Right ventricle myocardium superior (tissue), 1 donor: ENCODE results near the gene DUSP9. TPM values are rescaled to one million over a fixed set of nuclear protein-coding genes. Genes with fewer than 3 reads are reported as not detected.

Experiments
- ATAC-seq: fragments of 200-7000 bp; cut with Tn5 transposase; one replicate; pipeline ENCODE4 v1.9.1; 2020; ENCODE audit warnings: mild to moderate bottlenecking; ENCODE audit not compliant: poor library complexity
- DNase-seq: peaks from one replicate; pipeline ENCODE4 v3.0.0-alpha.2; 2020
- intact Hi-C: fragments of 100-400 bp; cut with DNase I; formaldehyde crosslinking; loops from one replicate; pipeline ENCODE4 v1.11.2; 2022
- total RNA-seq: library from RNA; stranded (reverse); fragmentation: NEBNext Ultra II Directional; extraction: Animal tissue kit (Norgen Biotek cat#: 25700); gene quantifications from one replicate; pipeline ENCODE4 v1.2.1, GENCODE V29; 2021
- donor health status: DM: no; HTN: yes; CAD: no; lungs with severe emphysema.

The DUSP9 gene
- total RNA-seq, 1 donor from 2014 or later: not detected

DNA sequence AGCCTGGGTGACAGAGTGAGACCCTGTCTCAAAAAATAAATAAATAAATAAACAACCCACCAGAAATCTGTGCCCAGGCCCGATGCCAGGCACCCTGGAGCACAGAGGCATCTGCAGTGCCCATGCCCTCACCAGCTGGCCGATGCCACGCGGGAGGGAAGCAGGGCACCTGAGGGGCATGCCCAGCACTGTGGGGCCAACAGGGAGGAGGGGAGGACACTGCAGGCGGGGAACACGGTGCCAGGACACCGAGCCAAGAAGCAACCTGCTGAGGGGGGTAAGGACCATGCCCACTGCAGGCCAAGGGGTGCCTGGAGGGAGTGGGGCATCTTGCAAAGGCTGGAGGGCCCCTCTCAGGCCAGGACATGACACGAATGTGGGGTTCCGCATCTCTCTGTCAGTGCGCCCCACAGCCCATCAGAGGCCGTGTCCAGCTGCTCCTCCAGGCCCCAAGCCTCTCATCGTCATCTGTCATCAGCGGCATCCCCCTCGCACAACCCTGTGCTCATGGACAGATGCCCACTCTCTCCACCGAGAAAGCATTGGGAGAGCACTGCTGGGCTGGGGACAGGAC lies 13.3 kb upstream of the DUSP9 start:
- ATAC-seq: no peak
- DNase-seq: no peak
- intact Hi-C loops: no loop called here

DNA sequence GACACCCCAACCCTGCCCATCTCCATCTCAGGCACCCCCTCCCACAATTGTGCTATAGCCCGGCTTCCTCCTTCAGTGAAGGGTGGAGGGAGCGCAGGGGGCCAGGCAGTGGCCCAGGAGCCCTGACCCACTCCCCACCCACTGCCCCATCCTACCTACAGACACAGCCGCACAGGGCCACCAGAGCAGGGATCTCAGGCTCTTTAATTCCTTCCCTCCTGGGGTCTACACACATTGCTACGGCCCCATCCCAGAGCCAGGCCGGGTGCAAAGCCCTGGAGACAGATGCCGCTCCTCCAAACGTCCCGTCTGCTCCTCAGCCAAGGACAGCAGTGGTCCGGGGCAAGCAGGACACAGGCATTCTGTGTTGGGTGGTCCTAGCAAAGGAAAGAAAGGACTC lies 12.8 kb upstream of the DUSP9 start:
- intact Hi-C loops: no loop called here
- ATAC-seq (no peak), DNase-seq (no peak)

DNA sequence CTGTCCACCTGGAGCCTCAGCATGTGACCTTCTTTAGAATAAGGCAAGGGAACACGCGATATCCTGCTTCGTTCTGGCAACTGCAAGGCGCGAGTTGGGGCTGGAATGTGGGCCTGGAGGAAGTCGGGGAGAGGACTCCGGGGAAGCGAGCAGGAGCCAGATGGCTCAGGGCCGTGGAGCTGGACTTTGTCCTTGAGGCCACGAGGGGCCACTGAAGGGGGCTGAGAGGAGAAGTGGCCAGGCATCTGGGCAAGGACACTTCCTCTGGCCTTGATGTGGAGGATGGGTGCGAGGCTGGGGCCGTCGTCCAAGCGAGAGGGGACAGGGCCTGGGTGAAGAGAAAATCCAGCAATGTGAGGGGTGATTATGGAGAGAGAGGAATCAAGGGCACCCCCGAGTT lies 12.2 kb upstream of the DUSP9 start:
- DNase-seq (no peak), ATAC-seq (peak; percentile 45)
- intact Hi-C loops: no loop called here

DNA sequence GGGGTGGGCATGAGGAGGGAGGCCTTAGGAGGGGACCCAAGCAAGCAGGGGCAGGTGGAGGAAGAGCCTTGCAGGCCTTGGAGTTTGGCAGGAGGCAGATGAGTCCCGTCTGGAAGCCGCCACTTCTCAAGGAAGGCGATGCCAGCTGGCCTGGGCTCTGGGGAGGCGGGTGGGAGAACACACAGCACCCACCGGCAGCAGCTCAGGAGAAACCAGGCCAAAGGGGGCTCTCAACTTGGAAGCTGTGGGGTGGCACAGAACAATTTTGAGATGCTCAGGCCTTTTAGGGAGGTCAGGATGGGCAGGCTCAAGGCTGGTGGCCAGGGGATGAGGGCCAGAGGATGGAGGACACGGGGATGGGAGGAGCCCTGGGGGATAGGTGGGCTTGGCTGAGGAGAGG lies 11.6 kb upstream of the DUSP9 start:
- DNase-seq (no peak), ATAC-seq (no peak)
- intact Hi-C loops: no loop called here

DNA sequence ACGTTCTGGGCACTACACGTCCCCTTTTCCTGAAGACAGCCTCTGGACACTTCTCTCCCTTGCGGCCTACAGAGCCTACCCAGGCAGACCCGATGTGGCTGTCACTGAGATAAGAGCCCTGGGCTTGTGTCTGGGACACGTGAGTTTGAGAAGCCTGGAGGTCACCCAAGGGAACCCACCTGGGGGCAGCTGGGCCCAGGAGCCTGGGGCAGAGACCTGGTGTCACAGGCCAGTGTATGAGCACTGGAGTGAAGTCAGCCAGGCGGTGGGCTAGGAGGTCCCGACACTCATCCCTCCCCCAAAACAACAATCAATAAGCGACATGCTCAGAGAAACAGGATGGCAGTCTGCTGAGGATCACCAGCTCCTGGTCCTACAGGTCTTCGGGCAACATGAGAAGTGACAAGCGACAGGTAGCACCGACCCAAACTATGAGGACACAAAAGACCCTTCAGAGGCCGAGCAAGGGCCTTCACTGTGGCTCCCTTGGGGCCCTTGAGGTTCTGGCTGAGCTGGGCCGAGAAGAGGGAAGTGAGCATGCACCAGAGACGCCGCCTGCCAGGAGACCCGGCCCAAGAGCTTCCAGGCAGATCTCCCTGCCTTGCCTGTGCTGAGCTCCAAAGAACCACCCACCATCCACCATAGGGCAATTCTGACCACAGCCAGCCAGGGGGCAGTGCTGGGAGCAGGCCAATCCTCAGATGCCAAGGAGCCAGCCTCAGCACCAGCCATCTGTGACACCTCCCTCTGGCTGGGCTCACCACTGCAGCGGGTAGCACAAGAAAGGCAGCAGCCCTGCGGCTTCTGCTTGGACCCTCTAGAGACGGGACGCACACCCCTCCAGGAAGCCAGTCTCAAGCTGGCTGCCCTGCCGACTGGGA lies 11.0 kb upstream of the DUSP9 start:
- no peak for DNase-seq
- ATAC-seq: no peak

DNA sequence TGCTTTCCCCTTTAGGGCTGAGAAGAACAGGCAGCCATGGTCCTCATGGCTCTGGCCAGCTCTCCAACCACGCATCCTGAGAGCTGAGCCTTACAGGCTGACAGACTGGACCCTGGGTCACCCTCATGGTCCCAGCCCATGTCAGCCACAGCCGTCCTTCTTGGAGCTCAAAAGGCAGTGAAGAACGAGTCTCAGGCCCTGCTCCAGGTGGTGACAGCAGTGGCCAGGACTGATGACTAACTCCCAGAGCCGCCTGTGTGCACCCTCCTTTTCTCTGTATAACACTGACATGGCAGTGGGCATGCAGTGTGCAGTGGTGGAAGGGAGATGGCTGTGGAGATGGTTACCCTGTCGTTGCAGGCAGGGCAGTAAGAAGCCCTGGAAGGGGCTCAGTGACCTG lies 10.3 kb upstream of the DUSP9 start:
- intact Hi-C loops: no loop called here
- ATAC-seq (no peak), DNase-seq (no peak)

More for the DNA sequence above, 11.0 kb upstream of the DUSP9 start:
- intact Hi-C loops: no loop called here

DNA sequence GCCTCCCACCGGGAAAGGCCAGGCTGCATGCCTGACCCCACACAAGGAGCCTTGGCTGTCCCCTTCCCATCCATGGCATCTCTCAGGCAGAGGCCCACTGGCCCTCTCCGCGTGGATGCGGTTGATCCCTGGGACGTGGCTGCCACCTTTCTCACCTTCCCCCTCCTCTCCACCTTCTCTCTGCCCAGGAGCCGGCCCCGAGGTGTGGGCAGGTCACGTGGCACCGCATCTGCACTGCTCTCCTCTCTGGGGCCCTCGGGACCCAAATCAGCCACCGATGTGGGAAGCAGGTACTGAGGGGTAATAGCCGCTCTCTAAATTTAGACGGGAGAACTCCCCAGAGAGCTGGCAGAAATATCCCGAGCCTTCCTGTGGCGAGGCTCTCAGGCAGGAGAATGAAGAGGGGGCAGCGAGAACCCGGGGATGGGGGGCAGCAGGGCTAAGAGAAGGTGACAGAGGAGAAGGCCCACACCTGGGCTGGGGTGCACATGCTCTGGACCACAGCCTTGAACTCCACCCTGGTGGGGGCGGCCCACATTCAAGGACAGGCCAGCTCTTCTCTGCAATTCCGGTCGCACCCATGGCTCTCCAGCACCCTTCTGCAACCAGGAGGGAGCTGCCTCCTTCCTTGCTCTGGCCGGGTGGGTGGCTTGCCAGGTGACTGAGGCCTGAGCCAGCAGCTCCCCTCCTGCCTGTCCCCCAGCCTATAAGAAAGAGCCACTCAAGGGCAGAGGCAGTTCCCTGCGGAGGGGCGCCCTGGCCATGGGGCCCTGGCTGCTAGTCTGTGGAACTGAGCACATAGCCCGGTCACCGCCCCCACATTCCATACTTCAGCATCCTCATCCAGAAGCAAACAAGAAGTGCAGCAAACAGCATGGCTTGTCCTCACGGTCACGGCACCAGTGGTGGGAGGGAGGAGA lies 9.6 kb upstream of the DUSP9 start:
- ATAC-seq (no peak), DNase-seq (no peak)
- intact Hi-C loops: no loop called here

DNA sequence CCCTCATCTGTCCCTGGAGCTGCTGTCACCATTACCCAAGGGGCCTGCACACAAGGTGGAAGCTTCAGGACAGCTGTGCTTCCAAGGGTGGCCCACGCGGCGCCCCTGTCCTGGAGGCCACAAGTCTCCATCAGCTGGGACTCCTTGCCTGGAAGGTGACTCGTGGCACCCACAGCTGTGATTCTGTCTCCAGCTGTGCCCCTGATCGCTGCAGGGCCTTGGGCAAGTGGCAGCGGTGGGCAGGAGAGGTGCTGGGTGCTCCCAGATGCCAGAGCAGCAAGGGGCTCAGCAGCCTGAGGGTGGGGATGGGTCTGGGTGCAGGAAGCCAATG lies 9.0 kb upstream of the DUSP9 start:
- intact Hi-C loops: no loop called here
- DNase-seq (no peak), ATAC-seq (no peak)

DNA sequence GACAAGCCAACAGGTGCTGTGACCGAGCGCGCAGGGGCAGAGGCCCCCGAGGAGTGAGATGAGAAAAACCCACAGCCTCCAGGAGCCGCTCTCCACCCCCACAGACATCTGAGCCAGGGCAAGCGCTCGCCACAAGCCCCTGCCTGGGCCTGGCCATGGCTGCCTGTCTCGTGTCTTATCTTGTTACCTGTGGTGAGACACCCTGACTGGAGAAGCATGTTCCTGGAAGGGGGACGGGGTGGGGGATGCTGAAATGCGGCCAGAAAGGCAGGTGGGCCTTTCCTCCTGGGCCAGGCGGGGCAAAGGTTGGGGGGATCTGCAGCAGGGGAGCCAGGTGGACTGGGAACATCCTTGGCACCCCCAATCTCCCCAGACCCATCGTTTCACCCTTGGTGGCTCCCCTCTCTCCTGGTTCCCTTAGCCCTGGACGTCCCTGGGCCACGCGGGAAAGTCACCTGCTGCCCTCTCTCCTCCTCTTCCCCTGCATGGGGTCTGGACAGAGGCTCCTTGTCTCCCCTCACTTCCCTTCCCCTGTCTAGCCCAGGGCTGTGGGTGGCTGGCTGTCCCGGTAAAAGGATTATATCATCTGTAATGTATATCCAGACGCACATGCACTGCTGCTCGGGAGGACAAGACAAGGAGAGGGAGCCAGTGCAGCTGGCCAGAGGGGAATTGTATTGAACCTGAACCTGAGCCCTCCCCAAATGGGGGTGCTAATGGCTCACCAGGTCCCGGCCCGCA lies 8.4 kb upstream of the DUSP9 start:
- no peak for DNase-seq

DNA sequence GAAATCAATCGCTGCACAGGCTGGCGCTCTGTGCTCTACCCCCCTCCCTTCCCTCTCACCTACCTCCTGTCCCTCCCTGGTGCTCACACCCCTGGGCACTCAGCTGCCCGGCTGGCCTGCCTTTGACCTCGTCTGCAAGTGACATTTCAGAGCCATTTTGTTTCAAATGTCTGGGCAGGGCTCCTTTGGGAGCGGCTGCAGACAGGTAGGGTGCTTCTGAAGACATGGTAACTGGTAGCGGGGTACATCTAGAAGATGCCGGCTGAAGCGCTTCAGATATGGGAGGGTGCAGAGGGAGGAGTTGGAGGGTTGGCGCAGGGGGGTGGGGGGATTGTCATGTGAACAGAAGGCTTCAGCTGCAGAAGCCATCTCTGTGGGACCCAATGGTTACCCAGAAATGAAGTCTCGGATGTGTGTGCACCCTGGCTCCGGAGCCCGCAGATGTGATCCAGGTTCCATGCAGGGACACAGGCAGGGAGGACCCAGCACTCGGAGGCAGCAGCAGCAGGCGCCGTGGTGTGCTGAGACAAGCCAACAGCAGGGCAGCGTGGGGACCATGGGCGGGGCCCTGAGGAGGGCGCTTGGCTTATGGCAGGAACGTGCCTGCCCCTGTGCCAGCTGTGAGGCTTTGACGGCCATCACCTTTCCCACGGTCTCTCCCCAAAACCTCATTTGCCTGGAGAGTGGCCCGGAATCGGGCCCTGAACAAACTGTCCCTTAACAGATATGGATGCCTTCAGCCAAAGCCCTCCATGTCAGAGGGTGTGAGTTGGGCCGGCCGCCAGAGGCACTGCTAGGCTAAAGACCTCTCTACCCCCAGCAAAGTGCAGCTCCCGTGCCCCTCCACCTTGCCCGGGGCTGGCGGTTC lies 7.6 kb upstream of the DUSP9 start:
- intact Hi-C loops: no loop called here
- ATAC-seq (no peak), DNase-seq (no peak)

More for the DNA sequence above, 8.4 kb upstream of the DUSP9 start:
- ATAC-seq: no peak
- intact Hi-C loops: no loop called here

DNA sequence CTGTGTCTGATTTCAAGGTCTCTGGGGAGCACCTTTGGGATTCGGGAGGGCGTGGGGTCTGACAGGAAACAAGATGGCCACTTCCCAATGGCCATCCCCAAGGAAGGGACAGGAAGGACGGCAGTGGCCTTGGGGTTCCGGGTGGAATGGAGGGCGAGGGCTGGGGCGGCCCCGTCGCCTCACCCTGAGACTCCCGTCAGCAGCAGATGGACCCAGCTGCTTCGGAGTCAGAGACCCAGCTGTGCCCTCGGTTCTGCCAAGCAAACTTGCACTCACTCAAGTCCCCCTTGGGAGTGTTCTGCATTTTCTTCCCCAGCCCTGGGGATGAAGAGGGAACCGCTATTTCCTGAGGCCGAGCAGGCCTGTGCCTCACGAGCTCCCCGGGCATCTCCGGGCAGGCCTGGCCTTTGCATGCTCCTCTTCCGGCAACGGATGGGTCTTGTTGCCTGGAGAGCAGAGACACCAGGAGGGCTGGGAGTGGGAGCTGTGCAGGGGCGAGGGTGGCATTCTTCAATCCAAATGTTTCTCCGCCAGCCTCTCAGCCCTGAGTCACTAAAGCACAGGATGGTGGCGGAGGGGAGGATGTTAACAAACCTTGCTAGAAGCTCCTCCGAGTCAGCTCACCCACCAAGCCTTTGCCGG lies 6.8 kb upstream of the DUSP9 start:
- intact Hi-C loops: no loop called here
- DNase-seq (no peak), ATAC-seq (no peak)

DNA sequence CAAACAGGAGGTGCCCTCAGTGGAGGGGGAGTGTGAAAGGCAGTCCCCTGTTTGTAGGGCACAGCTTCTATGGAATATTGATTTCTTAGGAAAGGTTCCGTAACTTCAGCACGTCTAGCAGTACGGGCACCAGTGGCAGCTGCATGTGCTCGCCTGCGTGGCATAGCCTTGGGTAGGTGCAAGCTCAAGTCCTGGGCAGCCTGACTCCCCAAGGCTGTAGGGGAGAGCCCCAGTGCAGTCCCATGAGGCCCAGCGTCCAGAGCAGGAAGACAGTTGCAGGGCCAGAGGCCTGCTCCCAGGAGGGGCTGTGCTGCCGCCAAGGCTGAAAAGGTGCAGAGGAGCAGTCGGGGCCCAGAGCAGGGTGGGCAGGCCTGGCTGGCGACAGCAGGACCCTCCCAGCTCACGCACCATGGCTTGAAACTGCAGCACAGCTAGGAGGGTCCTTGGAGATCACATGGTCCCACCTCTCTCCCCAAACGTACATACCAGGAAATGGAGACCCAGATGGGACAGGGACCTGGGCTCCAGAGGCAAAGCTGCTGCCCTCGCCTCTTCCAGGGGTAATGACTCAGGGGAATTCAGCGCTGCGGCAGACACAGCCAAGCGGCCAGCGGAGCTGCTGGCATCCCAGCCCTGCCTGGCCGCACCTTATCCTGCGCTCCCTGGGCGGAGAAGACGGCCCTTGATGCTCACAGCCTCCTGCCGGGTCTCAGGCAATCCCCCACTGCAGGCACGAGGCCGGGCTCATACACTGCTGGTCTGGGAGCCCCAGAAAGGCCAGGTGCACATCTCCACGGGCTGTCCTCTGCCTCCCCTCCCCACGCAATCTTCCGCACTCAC lies 6.0 kb upstream of the DUSP9 start:
- DNase-seq: no peak
- no peak for ATAC-seq
- intact Hi-C loops: no loop called here

DNA sequence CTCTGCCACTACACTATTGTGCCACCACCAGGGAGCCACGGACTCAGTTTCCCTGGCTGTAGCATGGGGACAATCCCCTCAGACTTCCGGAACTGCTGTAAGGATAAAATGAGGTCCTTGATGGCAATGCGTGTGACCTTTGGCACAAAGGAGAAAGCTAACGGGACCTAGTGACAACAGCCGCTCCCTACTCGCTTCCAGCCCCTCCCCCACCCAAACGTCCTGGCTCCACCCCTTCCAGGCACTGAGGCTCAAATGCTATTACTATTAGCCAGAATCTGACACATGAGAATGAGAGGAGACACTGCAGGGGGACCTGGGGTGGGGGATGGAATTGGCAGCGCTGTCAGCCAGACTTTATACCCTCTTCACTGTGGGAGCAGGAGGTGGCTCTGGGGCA lies 5.4 kb upstream of the DUSP9 start:
- intact Hi-C loops: no loop called here
- DNase-seq: no peak
- ATAC-seq: no peak

DNA sequence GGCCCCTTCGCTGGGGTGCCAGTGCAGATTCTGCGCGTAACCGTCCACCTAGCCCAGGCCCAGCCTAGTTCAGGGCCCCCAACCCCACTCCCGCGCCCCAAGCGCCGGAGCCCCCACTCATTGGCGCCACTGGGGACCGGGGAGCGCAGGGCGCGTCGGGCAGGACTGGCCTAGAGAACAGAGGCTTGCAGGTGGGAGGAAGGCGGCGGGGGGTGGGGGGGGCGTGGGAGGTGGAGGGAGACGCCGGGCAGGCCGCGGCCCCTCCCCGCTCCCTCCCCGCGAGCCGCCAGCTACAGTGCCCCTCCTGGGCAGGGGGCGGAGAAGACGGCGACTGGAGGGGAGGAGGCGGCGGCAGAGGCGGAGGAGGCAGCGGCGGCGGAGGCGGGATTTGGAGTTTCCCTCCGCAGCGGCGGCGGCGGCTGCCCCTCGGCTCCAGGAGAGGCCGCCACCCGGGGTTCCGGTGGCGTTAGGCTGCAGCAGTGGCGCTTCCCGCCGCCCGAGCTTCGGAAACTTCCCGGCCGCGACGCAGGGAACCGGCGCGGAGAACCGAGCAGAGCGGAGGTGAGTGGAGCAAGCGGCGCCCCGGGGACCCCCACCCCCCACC lies 4.8 kb upstream of the DUSP9 start:
- DNase-seq (no peak), ATAC-seq (no peak)
- intact Hi-C loops: no loop called here

DNA sequence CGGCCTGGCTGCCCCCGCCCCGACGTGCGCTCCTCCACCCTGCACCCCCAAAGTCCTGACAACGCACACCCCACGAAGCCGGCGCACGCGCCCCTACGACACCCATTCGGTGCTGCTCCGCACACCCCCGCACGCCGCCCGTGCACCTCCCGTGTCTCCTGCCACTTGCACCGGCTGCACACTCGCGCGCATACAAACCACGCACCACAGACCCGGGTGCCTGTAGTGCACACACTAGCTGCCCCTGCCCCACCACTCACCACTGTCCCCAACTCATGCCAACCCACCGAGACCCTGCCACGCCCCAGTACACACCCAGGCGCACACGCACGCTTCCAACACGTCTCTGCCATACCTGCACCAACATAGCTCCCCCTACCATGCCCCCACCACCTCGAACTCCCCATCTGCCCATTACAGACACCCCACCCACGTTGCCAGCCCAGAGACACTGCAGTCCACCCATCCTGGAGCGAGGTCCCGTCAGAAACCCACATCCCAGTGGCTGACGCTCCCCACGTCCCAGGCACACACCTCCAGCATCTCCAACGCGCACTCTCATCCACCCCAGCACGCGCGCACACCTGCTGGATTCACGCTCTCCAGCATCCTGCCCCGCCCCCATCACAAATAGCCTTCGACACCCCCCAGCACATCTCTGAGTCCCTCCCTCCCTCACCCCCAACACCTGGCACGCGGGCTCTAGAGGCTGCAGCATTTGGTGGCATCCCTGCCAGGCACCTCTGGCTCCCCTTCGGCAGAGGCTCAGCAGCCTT lies 4.2 kb upstream of the DUSP9 start:
- DNase-seq: no peak
- intact Hi-C loops: no loop called here

More for the DNA sequence above, 4.2 kb upstream of the DUSP9 start:
- ATAC-seq: no peak
